ENCODE data around the gene SMYD3.

DNA sequence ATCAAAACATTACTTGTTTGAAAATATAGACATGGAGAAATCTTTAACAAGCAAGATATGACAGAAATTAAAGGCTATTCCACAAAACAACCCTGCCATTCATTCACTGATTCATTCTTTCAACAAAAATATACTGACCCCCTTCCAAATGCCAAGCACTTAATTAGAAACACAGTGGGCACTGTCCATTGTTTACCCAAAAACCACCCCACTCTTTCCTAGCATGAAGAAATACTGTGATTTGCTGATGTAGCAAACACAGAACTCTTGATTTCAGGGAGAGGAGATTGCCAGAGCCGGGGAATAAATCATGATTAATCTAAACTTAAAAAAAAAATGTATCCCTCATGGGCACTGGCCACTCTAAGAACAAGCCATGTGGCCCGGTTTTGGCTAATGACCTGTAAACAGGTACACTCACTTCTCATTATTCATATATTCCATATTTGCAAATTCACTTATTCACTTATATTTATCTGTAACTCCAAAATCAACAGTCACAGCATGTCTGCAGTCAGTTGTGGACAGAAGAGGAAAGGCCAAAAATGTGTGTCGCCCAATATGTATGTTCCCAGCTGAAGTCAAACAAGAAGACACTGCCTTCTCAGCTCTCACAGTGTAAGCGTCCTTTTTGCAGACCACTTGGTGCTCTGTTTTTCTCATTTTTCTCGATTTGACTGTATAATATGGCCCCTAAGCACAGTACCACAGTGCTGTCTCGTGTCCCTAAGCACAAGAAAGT, 133.1 kb downstream of the SMYD3 start:
- TF ChIP-seq, protein P1, sequence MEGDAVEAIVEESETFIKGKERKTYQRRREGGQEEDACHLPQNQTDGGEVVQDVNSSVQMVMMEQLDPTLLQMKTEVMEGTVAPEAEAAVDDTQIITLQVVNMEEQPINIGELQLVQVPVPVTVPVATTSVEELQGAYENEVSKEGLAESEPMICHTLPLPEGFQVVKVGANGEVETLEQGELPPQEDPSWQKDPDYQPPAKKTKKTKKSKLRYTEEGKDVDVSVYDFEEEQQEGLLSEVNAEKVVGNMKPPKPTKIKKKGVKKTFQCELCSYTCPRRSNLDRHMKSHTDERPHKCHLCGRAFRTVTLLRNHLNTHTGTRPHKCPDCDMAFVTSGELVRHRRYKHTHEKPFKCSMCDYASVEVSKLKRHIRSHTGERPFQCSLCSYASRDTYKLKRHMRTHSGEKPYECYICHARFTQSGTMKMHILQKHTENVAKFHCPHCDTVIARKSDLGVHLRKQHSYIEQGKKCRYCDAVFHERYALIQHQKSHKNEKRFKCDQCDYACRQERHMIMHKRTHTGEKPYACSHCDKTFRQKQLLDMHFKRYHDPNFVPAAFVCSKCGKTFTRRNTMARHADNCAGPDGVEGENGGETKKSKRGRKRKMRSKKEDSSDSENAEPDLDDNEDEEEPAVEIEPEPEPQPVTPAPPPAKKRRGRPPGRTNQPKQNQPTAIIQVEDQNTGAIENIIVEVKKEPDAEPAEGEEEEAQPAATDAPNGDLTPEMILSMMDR (IDR thresholded peaks at IDR 0.05; ENCODE audit: insufficient read depth, low read depth, low read length), result no peak
- no peak for TF ChIP-seq EZH2 (IDR thresholded peaks at IDR 0.05; ENCODE audit: insufficient read depth, low read length)

Data from astrocyte (in vitro differentiated cells and primary cell).